ENCODE data around the gene FOXN1.
"Not testable (repeated sequence)": the region's sequence is repeated elsewhere in the genome, so short reads cannot be mapped to it uniquely, and the experiment has no call there.

Gene FOXN1

GRCh38 chr17:28505986-28506665 lies at the start of gene FOXN1:
TSS of gene FOXN1 (plus strand) at chr17:28506348. CDS start at chr17:28523970, 17,622 bp downstream.
- no peak for DNase-seq

- DNase-seq: no peak
These were observed 48.3 kb upstream of the FOXN1 start for GRCh38 chr17:28457890-28458289.

GRCh38 chr17:28458881-28459280 lies 47.3 kb upstream of the FOXN1 start:
- not testable (repeated sequence) for DNase-seq

GRCh38 chr17:28460901-28461300 lies 45.2 kb upstream of the FOXN1 start:
- no peak for DNase-seq

GRCh38 chr17:28466001-28466400 lies 40.1 kb upstream of the FOXN1 start:
- no peak for DNase-seq

GRCh38 chr17:28466521-28467048 lies 39.6 kb upstream of the FOXN1 start:
- DNase-seq: no peak

GRCh38 chr17:28467456-28468025 lies 38.6 kb upstream of the FOXN1 start:
- no peak for DNase-seq

GRCh38 chr17:28468033-28468735 lies 38.0 kb upstream of the FOXN1 start:
- DNase-seq: not testable (repeated sequence)

GRCh38 chr17:28468781-28469180 lies 37.4 kb upstream of the FOXN1 start:
- DNase-seq: peak; percentile 78

- no peak for DNase-seq
These were observed 36.8 kb upstream of the FOXN1 start for GRCh38 chr17:28469376-28469775.

- no peak for DNase-seq
These were observed 35.8 kb upstream of the FOXN1 start for GRCh38 chr17:28470266-28470913.

GRCh38 chr17:28470914-28471366 lies 35.2 kb upstream of the FOXN1 start:
- DNase-seq: no peak

- DNase-seq: no peak
These were observed 34.4 kb upstream of the FOXN1 start for GRCh38 chr17:28471531-28472342.

GRCh38 chr17:28472871-28473497 lies 33.2 kb upstream of the FOXN1 start:
- no peak for DNase-seq

- no peak for DNase-seq
These were observed 32.6 kb upstream of the FOXN1 start, which contains the start of gene SLC13A2 for GRCh38 chr17:28473542-28473941. TSS of gene SLC13A2 (plus strand) at chr17:28473644. CDS start at chr17:28473713, 69 bp downstream.

- no peak for DNase-seq
These were observed 32.0 kb upstream of the FOXN1 start for GRCh38 chr17:28474111-28474531.

GRCh38 chr17:28475151-28475900 lies 30.8 kb upstream of the FOXN1 start:
- DNase-seq: no peak

- DNase-seq: no peak
These were observed 29.9 kb upstream of the FOXN1 start for GRCh38 chr17:28476076-28476865.

GRCh38 chr17:28477928-28478327 lies 28.2 kb upstream of the FOXN1 start:
- no peak for DNase-seq
